C4-2B (cell line): ENCODE measurements around the gene ENO3.
"Not testable (repeated sequence)": the region's sequence is repeated elsewhere in the genome, so short reads cannot be mapped to it uniquely, and the experiment has no call there.

ENCODE experiments used
- ZFX ChIP-seq: fragments of 450-650 bp; IDR thresholded peaks from 2 replicates; pipeline ENCODE4 v1.6.1; 2017
- TF ChIP-seq, protein P1 (sequence below): fragments of 450-650 bp; conservative IDR thresholded peaks from 2 replicates; pipeline ENCODE4 v1.5.1; 2017; ENCODE audit warnings: mild to moderate bottlenecking

DNA sequence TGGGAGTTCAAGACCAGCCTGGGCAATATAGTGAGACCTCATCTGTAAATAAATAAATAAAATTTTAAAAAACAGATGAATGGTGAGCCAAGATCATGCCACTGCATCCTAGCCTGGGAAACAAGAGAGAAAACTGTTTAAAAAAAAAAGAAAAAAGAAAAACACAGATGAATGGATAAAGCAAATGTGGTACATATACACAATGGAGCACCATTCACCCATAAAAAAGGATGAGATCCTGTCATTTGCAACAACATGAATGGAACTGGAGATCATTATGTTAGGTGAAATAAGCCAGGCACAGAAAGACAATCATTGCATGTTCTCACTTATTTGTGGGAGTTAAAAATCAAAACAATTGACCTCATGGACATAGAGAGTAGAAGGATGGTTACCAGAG, 44.3 kb upstream of the ENO3 start:
- TF ChIP-seq, protein P1, sequence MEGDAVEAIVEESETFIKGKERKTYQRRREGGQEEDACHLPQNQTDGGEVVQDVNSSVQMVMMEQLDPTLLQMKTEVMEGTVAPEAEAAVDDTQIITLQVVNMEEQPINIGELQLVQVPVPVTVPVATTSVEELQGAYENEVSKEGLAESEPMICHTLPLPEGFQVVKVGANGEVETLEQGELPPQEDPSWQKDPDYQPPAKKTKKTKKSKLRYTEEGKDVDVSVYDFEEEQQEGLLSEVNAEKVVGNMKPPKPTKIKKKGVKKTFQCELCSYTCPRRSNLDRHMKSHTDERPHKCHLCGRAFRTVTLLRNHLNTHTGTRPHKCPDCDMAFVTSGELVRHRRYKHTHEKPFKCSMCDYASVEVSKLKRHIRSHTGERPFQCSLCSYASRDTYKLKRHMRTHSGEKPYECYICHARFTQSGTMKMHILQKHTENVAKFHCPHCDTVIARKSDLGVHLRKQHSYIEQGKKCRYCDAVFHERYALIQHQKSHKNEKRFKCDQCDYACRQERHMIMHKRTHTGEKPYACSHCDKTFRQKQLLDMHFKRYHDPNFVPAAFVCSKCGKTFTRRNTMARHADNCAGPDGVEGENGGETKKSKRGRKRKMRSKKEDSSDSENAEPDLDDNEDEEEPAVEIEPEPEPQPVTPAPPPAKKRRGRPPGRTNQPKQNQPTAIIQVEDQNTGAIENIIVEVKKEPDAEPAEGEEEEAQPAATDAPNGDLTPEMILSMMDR = not testable (repeated sequence)
- TF ChIP-seq ZFX = not testable (repeated sequence)
